Sigmoid colon (tissue), 7 donors: ENCODE data around the gene TNFRSF21. TPM values are rescaled to one million over a fixed set of nuclear protein-coding genes. Genes with fewer than 3 reads are reported as not detected.

ENCODE experiments used
- DNase-seq: peaks from one replicate; pipeline ENCODE4 v3.0.0-alpha.2; 2019
- H3K27ac ChIP-seq, 4 donors: fragments of 200-600 bp; sonication (generic); one replicate each; pipeline ENCODE4 v1.5.1; 2016 to 2019; ENCODE audit warnings: mild to moderate bottlenecking in 1 of 4
- H3K27me3 ChIP-seq, 3 donors: fragments of 200-600 bp; sonication (generic); one replicate each; pipeline ENCODE4 v1.5.1; 2019; ENCODE audit warnings: mild to moderate bottlenecking in 1 of 3
- H3K36me3 ChIP-seq, 4 donors: fragments of 200-600 bp; sonication (generic); one replicate each; pipeline ENCODE4 v1.5.1; 2016 to 2019
- H3K4me1 ChIP-seq, 4 donors: fragments of 200-600 bp; sonication (generic); one replicate each; pipeline ENCODE4 v1.5.1; 2017 to 2019
- H3K4me3 ChIP-seq, 4 donors: fragments of 200-600 bp; sonication (generic); one replicate each; pipeline ENCODE4 v1.5.1; 2017 to 2019; ENCODE audit warnings: mild to moderate bottlenecking in 2 of 4, moderate library complexity in 1 of 4
- H3K9me3 ChIP-seq, 4 donors: fragments of 200-600 bp in 3 of 4; sonication (generic) in 3 of 4; one replicate each; pipeline versions ENCODE4 v1.5.1 to v1.6.1; 2013 to 2019
- EP300 ChIP-seq, 4 donors: sonication (generic); formaldehyde crosslinking; IDR thresholded peaks; one replicate each; pipeline ENCODE4 v1.6.1; 2017; ENCODE audit warnings: antibody characterized with exemption in 4 of 4
- POLR2A ChIP-seq, 2 donors: fragments of 450-650 bp; IDR thresholded peaks; one replicate each; pipeline ENCODE4 v1.6.1; 2016; ENCODE audit warnings: antibody characterized with exemption in 2 of 2, mild to moderate bottlenecking in 2 of 2, moderate library complexity in 2 of 2
- POLR2AphosphoS5 ChIP-seq, 4 donors: sonication (generic); formaldehyde crosslinking; IDR thresholded peaks; one replicate each; pipeline ENCODE4 v1.6.1; 2017; ENCODE audit warnings: antibody characterized with exemption in 4 of 4
- WGBS, 2 donors: extraction: QIAGEN DNeasy Blood & Tissue Kit; methylation state at CpG; one replicate each; pipeline ENCODE4 v1.1.7; 2013; 5-methylcytosine and 5-hydroxymethylcytosine counted together
- intact Hi-C: fragments of 100-400 bp; cut with DNase I; formaldehyde crosslinking; loops from one replicate; pipeline ENCODE4 v1.15.1; 2023
- polyA plus RNA-seq, 3 donors: library from polyadenylated mRNA; stranded (reverse); fragments of 200-250 nt; gene quantifications; one replicate each; pipeline ENCODE4 v1.2.3, GENCODE V29; 2013
- total RNA-seq, 4 donors: library from RNA; depleted of rRNA; stranded (reverse); fragments of >200 nt; gene quantifications; one replicate each; pipeline ENCODE4 v1.1.0, GENCODE V29; 2016
- TF ChIP-seq, protein P1 (sequence below), 4 experiments: fragments of 450-650 bp in 3 of 4; fragments of 200-600 bp in 1 of 4; IDR thresholded peaks; one replicate each; pipeline ENCODE4 v1.5.1; 2016 to 2019; ENCODE audit warnings: antibody characterized with exemption in 4 of 4, mild to moderate bottlenecking in 3 of 4, moderate library complexity in 2 of 4
- donor health status: healthy with polysubstance abuse.
- donor health status: Bipolar disorder and iron deficiency.
- donor health status: healthy.

Gene TNFRSF21
- total and polyA plus RNA-seq, 7 donors = 15.8 to 49.9 (median 25.3) TPM

DNA sequence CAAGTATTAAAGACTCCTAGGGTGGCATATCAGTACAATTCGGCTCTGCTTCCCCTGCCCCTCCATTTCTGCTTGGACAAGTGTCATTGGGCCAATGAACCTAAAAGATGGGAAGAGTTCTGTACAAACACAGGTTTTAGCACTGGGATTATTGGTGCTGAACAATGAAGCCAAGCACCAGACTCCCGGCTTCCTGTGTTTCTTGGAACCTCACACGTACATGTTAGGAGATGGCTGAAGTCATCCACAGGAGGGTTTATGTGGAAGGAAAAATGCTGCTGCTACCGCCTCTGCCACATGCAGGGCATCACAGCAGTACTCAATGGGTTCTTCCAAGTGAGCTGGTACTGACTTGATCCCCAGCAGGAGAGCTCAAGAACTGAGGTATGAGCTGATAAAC, 49.7 kb downstream of the TNFRSF21 start:
- 74 to 98% methylated on average over 4 of the region's 4 CpGs for WGBS, 2 donors
- intact Hi-C loops = loop anchor here (5.0 kb wide), 1 partner anchor 37 kb away; no protein-coding TSS in a partner anchor
- H3K27me3 ChIP-seq = no peaks in the 10 kb centered on the region
- no peak overlapping the region for H3K4me3 ChIP-seq
- DNase-seq = no peak
- H3K9me3 ChIP-seq = no peaks in the 10 kb centered on the region
- H3K4me1 ChIP-seq = peaks cover 0 to 11% (median 3%) of the 10 kb centered on the region in 4 donors
- H3K36me3 ChIP-seq = no peaks in the 10 kb centered on the region
- no peak overlapping the region for H3K27ac ChIP-seq
- TF ChIP-seq, protein P1, sequence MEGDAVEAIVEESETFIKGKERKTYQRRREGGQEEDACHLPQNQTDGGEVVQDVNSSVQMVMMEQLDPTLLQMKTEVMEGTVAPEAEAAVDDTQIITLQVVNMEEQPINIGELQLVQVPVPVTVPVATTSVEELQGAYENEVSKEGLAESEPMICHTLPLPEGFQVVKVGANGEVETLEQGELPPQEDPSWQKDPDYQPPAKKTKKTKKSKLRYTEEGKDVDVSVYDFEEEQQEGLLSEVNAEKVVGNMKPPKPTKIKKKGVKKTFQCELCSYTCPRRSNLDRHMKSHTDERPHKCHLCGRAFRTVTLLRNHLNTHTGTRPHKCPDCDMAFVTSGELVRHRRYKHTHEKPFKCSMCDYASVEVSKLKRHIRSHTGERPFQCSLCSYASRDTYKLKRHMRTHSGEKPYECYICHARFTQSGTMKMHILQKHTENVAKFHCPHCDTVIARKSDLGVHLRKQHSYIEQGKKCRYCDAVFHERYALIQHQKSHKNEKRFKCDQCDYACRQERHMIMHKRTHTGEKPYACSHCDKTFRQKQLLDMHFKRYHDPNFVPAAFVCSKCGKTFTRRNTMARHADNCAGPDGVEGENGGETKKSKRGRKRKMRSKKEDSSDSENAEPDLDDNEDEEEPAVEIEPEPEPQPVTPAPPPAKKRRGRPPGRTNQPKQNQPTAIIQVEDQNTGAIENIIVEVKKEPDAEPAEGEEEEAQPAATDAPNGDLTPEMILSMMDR (IDR thresholded peaks at IDR 0.05) = no peak
- no peak for TF ChIP-seq EP300 (IDR thresholded peaks at IDR 0.05)
- TF ChIP-seq POLR2A (IDR thresholded peaks at IDR 0.05) = no peak
- TF ChIP-seq POLR2AphosphoS5 (IDR thresholded peaks at IDR 0.05) = no peak

DNA sequence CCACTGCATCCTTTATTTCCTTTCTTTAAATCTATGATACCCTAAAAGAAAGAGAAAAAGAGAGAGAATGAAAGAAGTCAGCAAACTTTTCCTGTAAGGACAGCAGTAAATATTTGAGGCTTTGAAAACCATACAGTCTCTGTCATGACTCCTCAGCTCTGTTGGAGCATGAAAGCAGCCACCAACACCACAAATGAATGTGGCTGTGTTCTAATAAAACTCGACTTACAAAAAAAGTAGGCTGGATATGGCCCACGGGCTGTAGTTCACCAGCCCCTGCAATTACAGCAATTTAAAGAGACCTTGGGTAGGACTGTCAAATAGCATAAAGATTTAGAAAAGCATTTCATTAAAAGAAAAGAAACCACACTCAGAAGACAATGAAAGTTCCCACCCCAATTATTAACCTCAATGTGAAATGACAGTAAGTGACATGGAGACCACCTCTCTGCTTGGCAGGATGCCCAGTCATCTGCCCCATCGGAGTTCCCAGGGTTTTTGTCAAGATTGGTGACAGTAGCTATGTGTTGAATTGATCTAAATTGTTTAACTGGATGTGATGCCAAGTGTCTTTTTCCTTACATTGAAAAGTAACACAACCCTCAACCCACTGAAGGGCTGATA, 50.9 kb downstream of the TNFRSF21 start:
- Histone ChIP-seq H3K4me3 (no peak overlapping the region), H3K27me3 (no peaks in the 10 kb centered on the region), H3K4me1 (peaks cover 0 to 5% (median 0%) of the 10 kb centered on the region in 4 donors), H3K9me3 (no peaks in the 10 kb centered on the region), H3K27ac (no peak overlapping the region), H3K36me3 (no peaks in the 10 kb centered on the region)
- TF ChIP-seq, protein P1 (IDR thresholded peaks at IDR 0.05) = no peak
- WGBS, 2 donors = 61 to 79% methylated on average over 3 of the region's 3 CpGs
- intact Hi-C loops = no loop called here
- no peak for DNase-seq

DNA sequence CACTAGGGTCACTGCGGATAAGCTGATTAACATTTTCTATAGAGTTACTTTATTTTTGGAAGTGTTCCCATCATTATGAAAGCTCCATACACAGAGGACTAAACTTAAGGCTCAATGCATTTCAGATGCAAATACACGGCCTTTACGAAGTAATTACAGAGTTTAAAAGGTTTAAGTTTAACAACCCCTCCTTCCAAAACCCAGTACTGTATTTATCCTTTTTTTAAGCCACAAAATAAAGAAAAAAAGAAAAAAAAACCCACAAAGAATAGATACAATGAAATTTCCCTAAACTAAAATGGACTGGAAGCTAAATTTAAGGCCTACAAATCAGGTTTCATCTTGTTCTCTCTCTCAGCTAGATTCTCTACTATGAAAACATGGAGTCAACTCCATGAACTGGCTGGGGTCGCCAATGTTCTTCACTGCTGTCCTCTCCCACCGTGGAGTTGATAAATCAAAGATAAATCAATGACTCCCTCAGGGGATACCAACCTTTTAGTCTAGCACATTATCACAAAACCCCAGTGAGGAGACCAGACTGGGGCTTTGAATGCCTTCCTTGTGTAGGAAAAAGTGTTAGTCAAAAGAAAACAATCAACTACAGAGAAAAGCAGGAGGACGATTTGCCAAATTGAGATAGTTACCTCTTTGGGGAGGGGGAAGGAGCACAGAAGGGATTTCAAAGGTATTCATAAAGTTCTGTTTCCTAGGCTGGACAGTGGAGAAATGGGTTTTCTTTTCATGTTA, 52.5 kb downstream of the TNFRSF21 start:
- Histone ChIP-seq H3K9me3 (no peaks in the 10 kb centered on the region), H3K4me1 (peaks cover 0 to 5% (median 0%) of the 10 kb centered on the region in 4 donors), H3K36me3 (peaks cover 0 to 13% (median 3%) of the 10 kb centered on the region in 4 donors), H3K4me3 (no peak overlapping the region), H3K27ac (no peak overlapping the region), H3K27me3 (no peaks in the 10 kb centered on the region)
- no peak for DNase-seq
- TF ChIP-seq EP300 (IDR thresholded peaks at IDR 0.05) = no peak
- no peak for TF ChIP-seq POLR2AphosphoS5 (IDR thresholded peaks at IDR 0.05)
- TF ChIP-seq, protein P1 (IDR thresholded peaks at IDR 0.05) = no peak
- TF ChIP-seq POLR2A (IDR thresholded peaks at IDR 0.05) = no peak
- intact Hi-C loops = no loop called here
- WGBS, 2 donors = 92 to 95% methylated on average over 6 of the region's 6 CpGs

DNA sequence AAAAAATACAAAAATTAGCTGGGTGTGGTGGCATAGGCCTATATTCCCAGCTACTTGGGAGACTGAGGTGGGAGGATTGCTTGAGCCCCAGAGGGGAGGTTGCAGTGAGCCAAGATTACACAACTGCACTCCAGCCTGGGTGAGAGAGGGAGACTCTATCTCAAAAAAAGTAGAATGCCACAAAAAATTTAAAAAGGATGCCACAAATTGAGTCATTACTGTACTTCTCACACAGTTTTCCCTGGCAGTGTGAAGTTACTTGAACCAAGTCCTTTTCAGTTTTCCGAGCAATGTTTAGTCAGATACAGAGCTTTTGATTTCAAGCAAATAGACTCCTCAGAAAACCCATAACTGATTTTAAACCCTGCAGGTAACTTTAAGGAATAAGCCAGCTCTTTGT, 53.3 kb downstream of the TNFRSF21 start:
- H3K9me3 ChIP-seq = no peaks in the 10 kb centered on the region
- H3K4me3 ChIP-seq = no peak overlapping the region
- no peaks in the 10 kb centered on the region for H3K27me3 ChIP-seq
- no peak for TF ChIP-seq EP300 (IDR thresholded peaks at IDR 0.05)
- TF ChIP-seq POLR2A (IDR thresholded peaks at IDR 0.05) = no peak
- TF ChIP-seq POLR2AphosphoS5 (IDR thresholded peaks at IDR 0.05) = no peak
- TF ChIP-seq, protein P1 (IDR thresholded peaks at IDR 0.05) = no peak
- peaks cover 0 to 21% (median 3%) of the 10 kb centered on the region in 4 donors for H3K36me3 ChIP-seq
- intact Hi-C loops = no loop called here
- WGBS, 2 donors = 95 to 96% methylated on average over 1 of the region's 1 CpG
- H3K4me1 ChIP-seq = peaks cover 0 to under 1% (median 0%) of the 10 kb centered on the region in 4 donors
- H3K27ac ChIP-seq = no peak overlapping the region
- DNase-seq = no peak
